ENCODE measurements around the gene SLC17A7. TPM values are rescaled to one million over a fixed set of nuclear protein-coding genes. Genes with fewer than 3 reads are reported as not detected.

The SLC17A7 gene
- total RNA-seq, 1 donor from 2014 or later, result 0.55 TPM

DNA sequence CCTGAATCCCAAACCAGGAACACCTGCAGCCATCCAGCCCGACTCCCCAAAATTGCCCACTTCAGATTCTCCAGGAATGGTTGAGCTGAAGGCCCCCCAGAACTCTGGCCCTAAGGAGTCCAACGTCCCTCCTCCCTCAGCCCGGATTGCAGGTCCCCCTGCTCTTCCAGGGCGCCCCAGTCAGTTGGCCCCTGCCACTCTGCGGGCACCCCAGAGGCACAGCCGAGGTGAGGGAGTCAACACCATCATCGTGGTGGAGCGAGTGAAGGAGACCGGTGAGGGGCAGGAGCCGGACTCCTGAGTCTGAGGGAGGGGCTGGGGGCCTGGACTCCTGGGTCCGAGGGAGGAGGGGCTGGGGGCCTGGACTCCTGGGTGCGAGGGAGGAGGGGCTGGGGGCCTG, 14.0 kb downstream of the SLC17A7 start:
- Mint-ChIP-seq H3K27ac (no peak overlapping the region), H3K4me1 (peaks cover 53% of the 10 kb centered on the region), H3K9me3 (no peaks in the 10 kb centered on the region), H3K4me3 (peak overlapping the region; percentile 1), H3K27me3 (peaks cover 75% of the 10 kb centered on the region), H3K36me3 (ENCODE audit: low read depth) (no peaks in the 10 kb centered on the region)
- ATAC-seq (ENCODE audit: low read depth) (no peak), DNase-seq (no peak)
- TF ChIP-seq, protein P1, sequence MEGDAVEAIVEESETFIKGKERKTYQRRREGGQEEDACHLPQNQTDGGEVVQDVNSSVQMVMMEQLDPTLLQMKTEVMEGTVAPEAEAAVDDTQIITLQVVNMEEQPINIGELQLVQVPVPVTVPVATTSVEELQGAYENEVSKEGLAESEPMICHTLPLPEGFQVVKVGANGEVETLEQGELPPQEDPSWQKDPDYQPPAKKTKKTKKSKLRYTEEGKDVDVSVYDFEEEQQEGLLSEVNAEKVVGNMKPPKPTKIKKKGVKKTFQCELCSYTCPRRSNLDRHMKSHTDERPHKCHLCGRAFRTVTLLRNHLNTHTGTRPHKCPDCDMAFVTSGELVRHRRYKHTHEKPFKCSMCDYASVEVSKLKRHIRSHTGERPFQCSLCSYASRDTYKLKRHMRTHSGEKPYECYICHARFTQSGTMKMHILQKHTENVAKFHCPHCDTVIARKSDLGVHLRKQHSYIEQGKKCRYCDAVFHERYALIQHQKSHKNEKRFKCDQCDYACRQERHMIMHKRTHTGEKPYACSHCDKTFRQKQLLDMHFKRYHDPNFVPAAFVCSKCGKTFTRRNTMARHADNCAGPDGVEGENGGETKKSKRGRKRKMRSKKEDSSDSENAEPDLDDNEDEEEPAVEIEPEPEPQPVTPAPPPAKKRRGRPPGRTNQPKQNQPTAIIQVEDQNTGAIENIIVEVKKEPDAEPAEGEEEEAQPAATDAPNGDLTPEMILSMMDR (IDR thresholded peaks at IDR 0.05), result no peak
- ChIA-PET POLR2A (interaction anchor here (1.7 kb wide), 1 partner anchor 87 kb away, joined by 6 read pairs; no protein-coding TSS in a partner anchor), CTCF (no interaction called here)
- intact Hi-C loops (cut with micrococcal nuclease), result no loop called here

DNA sequence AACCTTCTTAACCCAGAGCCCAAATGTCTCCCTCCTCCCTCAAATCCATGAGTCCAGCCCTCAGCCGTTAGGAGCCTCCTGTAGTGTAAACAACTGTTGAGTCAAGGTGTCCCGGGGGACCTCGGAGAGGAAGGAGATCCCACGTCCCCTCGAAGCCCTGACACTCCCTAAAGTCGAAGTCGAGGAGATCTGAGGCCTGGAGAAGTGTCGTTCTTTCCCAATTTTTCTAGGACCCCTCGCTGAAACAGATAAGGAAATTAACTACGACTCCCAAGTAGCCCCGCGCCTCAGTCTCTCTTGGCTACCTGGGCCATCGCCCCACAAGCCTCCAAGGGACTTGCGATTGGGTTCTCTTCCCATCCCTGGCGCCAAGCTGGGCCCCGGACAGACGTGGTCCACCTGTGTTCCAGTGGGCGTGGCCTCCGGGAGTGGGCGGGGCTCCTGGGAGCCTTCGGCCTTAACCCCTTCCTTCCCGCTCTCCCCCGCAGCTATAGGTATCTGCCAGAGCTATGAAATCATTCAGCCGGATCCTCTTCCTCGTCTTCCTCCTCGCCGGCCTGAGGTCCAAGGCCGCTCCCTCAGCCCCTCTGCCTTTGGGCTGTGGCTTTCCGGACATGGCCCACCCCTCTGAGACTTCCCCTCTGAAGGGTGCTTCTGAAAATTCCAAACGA, 15.3 kb downstream of the SLC17A7 start:
- ATAC-seq (ENCODE audit: low read depth) (no peak), DNase-seq (no peak)
- no peak overlapping the region for H3K27ac Mint-ChIP-seq
- intact Hi-C loops (cut with micrococcal nuclease), result no loop called here
- TF ChIP-seq, protein P1 (IDR thresholded peaks at IDR 0.05), result no peak
- ChIA-PET CTCF (interaction anchor here (1.0 kb wide), 1 partner anchor 34 kb away, joined by 3 read pairs; no protein-coding TSS in a partner anchor), POLR2A (interaction anchor here (0.6 to 1.0 kb wide), 2 partner anchors 36 to 99 kb away, joined by 3 read pairs; no protein-coding TSS in a partner anchor)
- no peaks in the 10 kb centered on the region for H3K9me3 Mint-ChIP-seq
- H3K4me3 Mint-ChIP-seq, result no peak overlapping the region
- peaks cover 77% of the 10 kb centered on the region for H3K27me3 Mint-ChIP-seq
- H3K36me3 Mint-ChIP-seq (ENCODE audit: low read depth), result no peaks in the 10 kb centered on the region
- H3K4me1 Mint-ChIP-seq, result peaks cover 61% of the 10 kb centered on the region

DNA sequence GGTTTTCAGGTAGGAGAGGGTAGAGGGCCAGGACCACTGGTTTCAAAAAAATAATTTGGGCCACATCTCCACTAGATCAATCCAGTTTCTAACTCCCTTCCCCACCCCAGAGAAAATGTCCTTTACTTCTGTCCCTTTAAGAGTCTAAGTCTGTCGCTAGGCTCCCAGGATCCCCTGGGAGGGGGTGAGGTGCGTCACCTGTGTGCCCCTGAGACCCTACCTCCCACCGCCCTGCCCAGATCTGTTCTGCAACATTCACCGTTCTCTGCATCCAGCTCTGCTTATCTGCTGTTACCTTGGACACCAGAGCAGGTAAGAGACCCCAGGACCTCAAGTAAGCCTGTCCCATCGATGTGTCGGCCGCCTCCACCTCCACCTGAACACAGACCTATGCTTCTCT, 16.1 kb downstream of the SLC17A7 start, which contains the start of gene GFY:
Gene GFY, plus strand, starts transcription at position 211 of the 400 bp plus-strand sequence. CDS start 1,043 bp downstream, outside the sequence.
- Mint-ChIP-seq H3K9me3 (no peaks in the 10 kb centered on the region), H3K27ac (no peak within 1 kb of the TSS), H3K4me3 (no peak within 1 kb of the TSS), H3K27me3 (peaks cover 79% of the 10 kb centered on the region), H3K36me3 (ENCODE audit: low read depth) (no peaks in the 10 kb centered on the region), H3K4me1 (peaks cover 65% of the 10 kb centered on the region)
- no peak for ATAC-seq (ENCODE audit: low read depth)
- no peak for DNase-seq
- intact Hi-C loops (cut with micrococcal nuclease), result no loop called here
- CTCF ChIA-PET, result no interaction called here
- TF ChIP-seq, protein P1 (IDR thresholded peaks at IDR 0.05), result no peak
- POLR2A ChIA-PET, result interaction anchor here (0.7 kb wide), 1 partner anchor 103 kb away, joined by 4 read pairs; the partner anchor contains the start of gene RCN3

DNA sequence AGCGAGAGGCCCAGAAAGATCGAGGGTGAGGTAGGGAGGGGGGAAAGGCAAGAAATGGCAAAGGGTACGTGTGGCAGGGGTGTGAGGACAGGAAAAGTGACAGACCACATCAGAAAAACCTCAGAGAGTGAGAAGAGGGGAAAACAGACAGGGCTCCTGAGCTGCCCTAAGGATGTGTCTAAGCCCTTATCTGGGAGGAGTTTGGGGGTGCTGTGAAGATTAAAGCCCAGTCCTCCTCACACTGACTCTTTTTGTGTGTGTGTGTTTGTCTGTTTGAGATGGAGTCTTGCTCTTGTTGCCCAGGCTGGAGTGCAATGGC, 17.4 kb downstream of the SLC17A7 start:
- Mint-ChIP-seq H3K36me3 (ENCODE audit: low read depth) (no peaks in the 10 kb centered on the region), H3K4me3 (peak overlapping the region; percentile 42), H3K27me3 (peaks cover 83% of the 10 kb centered on the region), H3K4me1 (peaks cover 70% of the 10 kb centered on the region), H3K27ac (peak overlapping the region; percentile 2), H3K9me3 (no peaks in the 10 kb centered on the region)
- intact Hi-C loops (cut with micrococcal nuclease), result loop anchor here (2.0 kb wide), 2 partner anchors 15 to 17 kb away; partner anchors contain the start of gene SLC17A7
- ATAC-seq (ENCODE audit: low read depth), result no peak
- TF ChIP-seq, protein P1 (IDR thresholded peaks at IDR 0.05), result no peak
- DNase-seq, result no peak
- POLR2A ChIA-PET, result no interaction called here
- CTCF ChIA-PET, result no interaction called here

DNA sequence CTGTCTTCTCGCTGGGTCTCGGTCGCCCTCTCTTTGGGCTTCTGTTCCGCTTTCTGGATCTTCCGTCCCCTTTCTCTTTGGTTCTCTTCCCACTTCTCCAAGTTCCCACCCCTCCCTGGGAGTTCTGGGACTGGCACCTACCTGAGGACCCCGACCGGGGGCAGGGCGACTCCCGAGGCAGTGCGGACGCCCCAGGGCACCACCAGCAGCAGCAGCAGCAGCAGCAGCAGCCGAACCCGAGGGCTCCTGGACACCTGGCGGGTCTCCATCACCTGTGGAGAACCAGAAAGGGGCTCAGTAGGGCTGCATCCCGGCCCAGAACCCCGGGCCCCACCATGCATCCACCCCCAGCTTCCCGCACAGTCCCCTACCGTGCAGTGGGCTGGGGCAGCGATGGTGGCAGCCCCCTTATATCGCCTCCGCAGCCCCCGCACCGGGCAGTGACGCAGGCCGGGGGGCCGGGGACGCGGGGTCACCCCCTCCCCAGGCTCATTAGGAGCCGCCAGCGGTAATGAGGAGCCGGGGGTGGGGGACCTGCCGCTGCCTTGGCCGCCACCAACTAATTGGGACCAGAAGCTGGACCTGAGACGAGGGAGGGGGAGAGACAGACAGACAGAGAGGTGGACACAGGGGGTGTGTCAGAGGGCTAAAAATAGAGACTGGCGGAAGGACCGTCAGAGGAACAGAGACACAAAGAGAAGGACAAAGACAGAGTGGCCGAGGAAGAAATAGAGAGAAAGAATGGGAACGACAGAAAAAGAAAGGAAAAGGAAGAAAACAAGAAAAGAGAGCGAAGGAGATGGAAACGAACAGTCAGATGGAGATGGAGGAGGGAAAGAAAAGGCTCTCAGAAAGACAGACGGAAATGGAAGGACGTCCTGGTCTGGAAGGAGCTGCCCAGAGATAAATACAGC, 18.0 kb downstream of the SLC17A7 start, which contains the start of gene PTH2:
Gene PTH2, minus strand, starts transcription at position 371 of the 914 bp plus-strand sequence. Its CDS starts 102 bp downstream, at position 269.
- H3K27me3 Mint-ChIP-seq, result peaks cover 83% of the 10 kb centered on the region

More for the DNA sequence above, 18.0 kb downstream of the SLC17A7 start, which contains the start of gene PTH2:
- TF ChIP-seq, protein P1 (IDR thresholded peaks at IDR 0.05), result no peak
- peak within 1 kb of the TSS; percentile 2 for H3K27ac Mint-ChIP-seq
- ChIA-PET CTCF (no interaction called here), POLR2A (no interaction called here)
- DNase-seq (no peak), ATAC-seq (ENCODE audit: low read depth) (peak; percentile 22)
- H3K4me1 Mint-ChIP-seq, result peaks cover 64% of the 10 kb centered on the region
- intact Hi-C loops (cut with micrococcal nuclease), result loop anchor here (2.0 kb wide), 2 partner anchors 15 to 17 kb away; partner anchors contain the start of gene SLC17A7
- H3K36me3 Mint-ChIP-seq (ENCODE audit: low read depth), result no peaks in the 10 kb centered on the region
- H3K9me3 Mint-ChIP-seq, result no peaks in the 10 kb centered on the region
- H3K4me3 Mint-ChIP-seq, result peak within 1 kb of the TSS; percentile 77
